Activated naive CD8-positive, alpha-beta T cell treated with anti-CD3 and anti-CD28 coated beads, Interleukin-2, amount 10 ng/mL, durations not matched to agents 7 days and 5 days (primary cell): Measurements from ENCODE around the gene EYA2. TPM values are rescaled to one million over a fixed set of nuclear protein-coding genes. Genes with fewer than 3 reads are reported as not detected.

Experiments
- ATAC-seq: fragments of 150-1000 bp; cut with Tn5 transposase; one replicate; pipeline ENCODE4 v1.10.0; 2021; ENCODE audit warnings: low read depth, moderate library complexity
- POLR2A ChIA-PET: fragments of 350-600 bp; sonication (Branson Sonifier 250); formaldehyde crosslinking; loops from one replicate; lab custom pipeline; 2021; ENCODE audit warnings: antibody characterized with exemption; lab: Charles Lee
- DNase-seq: peaks from one replicate; pipeline ENCODE4 v3.0.0; 2021
- H3K27ac Mint-ChIP-seq: one replicate; pipeline ENCODE4 v1.8.0; 2022; ENCODE audit warnings: mild to moderate bottlenecking, mixed read lengths
- H3K27me3 Mint-ChIP-seq: one replicate; pipeline ENCODE4 v1.8.0; 2022; ENCODE audit warnings: mild to moderate bottlenecking, moderate library complexity, mixed read lengths
- H3K36me3 Mint-ChIP-seq: one replicate; pipeline ENCODE4 v1.8.0; 2021; ENCODE audit warnings: mild to moderate bottlenecking, mixed read lengths
- H3K4me1 Mint-ChIP-seq: one replicate; pipeline ENCODE4 v1.8.0; 2021; ENCODE audit warnings: mixed read lengths
- H3K4me3 Mint-ChIP-seq: one replicate; pipeline ENCODE4 v1.8.0; 2022; ENCODE audit warnings: mild to moderate bottlenecking, moderate library complexity, mixed read lengths
- H3K9me3 Mint-ChIP-seq: one replicate; pipeline ENCODE4 v1.8.0; 2021; ENCODE audit warnings: mixed read lengths
- total RNA-seq, 2 experiments: library from RNA; stranded (reverse); gene quantifications; one replicate each; pipeline ENCODE4 v1.2.3, GENCODE V29; 2021

Gene EYA2
- total RNA-seq, 2 experiments from 2014 or later, result not detected

GRCh38 chr20:47137231-47137870 lies 242.7 kb downstream of the EYA2 start:
- ATAC-seq (no peak), DNase-seq (no peak)
- peaks cover 1% of the 10 kb centered on the region for H3K9me3 Mint-ChIP-seq
- no peaks in the 10 kb centered on the region for H3K27me3 Mint-ChIP-seq
- H3K4me1 Mint-ChIP-seq, result no peaks in the 10 kb centered on the region
- POLR2A ChIA-PET, result no interaction called here
- H3K36me3 Mint-ChIP-seq, result no peaks in the 10 kb centered on the region
- no peak overlapping the region for H3K27ac Mint-ChIP-seq
- H3K4me3 Mint-ChIP-seq, result no peak overlapping the region

- H3K27ac Mint-ChIP-seq, result no peak overlapping the region
- POLR2A ChIA-PET, result no interaction called here
- peaks cover 1% of the 10 kb centered on the region for H3K9me3 Mint-ChIP-seq
- DNase-seq (no peak), ATAC-seq (no peak)
- no peaks in the 10 kb centered on the region for H3K4me1 Mint-ChIP-seq
- no peak overlapping the region for H3K4me3 Mint-ChIP-seq
- H3K36me3 Mint-ChIP-seq, result no peaks in the 10 kb centered on the region
- peaks cover 3% of the 10 kb centered on the region for H3K27me3 Mint-ChIP-seq
These were observed 245.4 kb downstream of the EYA2 start for GRCh38 chr20:47139934-47140535.

- H3K9me3 Mint-ChIP-seq, result peaks cover 1% of the 10 kb centered on the region
- H3K36me3 Mint-ChIP-seq, result no peaks in the 10 kb centered on the region
- POLR2A ChIA-PET, result no interaction called here
- H3K4me1 Mint-ChIP-seq, result no peaks in the 10 kb centered on the region
- H3K4me3 Mint-ChIP-seq, result no peak overlapping the region
- H3K27me3 Mint-ChIP-seq, result peaks cover 9% of the 10 kb centered on the region
- ATAC-seq (no peak), DNase-seq (no peak)
- no peak overlapping the region for H3K27ac Mint-ChIP-seq
These were observed 246.8 kb downstream of the EYA2 start for GRCh38 chr20:47141350-47141921.

GRCh38 chr20:47141941-47142773 lies 247.5 kb downstream of the EYA2 start:
- DNase-seq (no peak), ATAC-seq (no peak)
- no peaks in the 10 kb centered on the region for H3K36me3 Mint-ChIP-seq
- POLR2A ChIA-PET, result no interaction called here
- peaks cover 9% of the 10 kb centered on the region for H3K27me3 Mint-ChIP-seq
- peaks cover 1% of the 10 kb centered on the region for H3K9me3 Mint-ChIP-seq
- no peaks in the 10 kb centered on the region for H3K4me1 Mint-ChIP-seq
- no peak overlapping the region for H3K27ac Mint-ChIP-seq
- H3K4me3 Mint-ChIP-seq, result no peak overlapping the region

GRCh38 chr20:47142774-47143170 lies 248.1 kb downstream of the EYA2 start:
- Mint-ChIP-seq H3K4me3 (no peak overlapping the region), H3K9me3 (peaks cover 1% of the 10 kb centered on the region), H3K27ac (no peak overlapping the region), H3K27me3 (peaks cover 9% of the 10 kb centered on the region), H3K4me1 (peaks cover 2% of the 10 kb centered on the region), H3K36me3 (no peaks in the 10 kb centered on the region)
- ATAC-seq (no peak), DNase-seq (no peak)
- POLR2A ChIA-PET, result no interaction called here

GRCh38 chr20:47143657-47144056 lies 249.0 kb downstream of the EYA2 start:
- Mint-ChIP-seq H3K27me3 (peaks cover 9% of the 10 kb centered on the region), H3K4me1 (peaks cover 2% of the 10 kb centered on the region), H3K27ac (no peak overlapping the region), H3K36me3 (no peaks in the 10 kb centered on the region), H3K9me3 (peaks cover 1% of the 10 kb centered on the region), H3K4me3 (no peak overlapping the region)
- no peak for ATAC-seq
- POLR2A ChIA-PET, result no interaction called here
- no peak for DNase-seq

- no peak for ATAC-seq
- no peak overlapping the region for H3K27ac Mint-ChIP-seq
- DNase-seq, result no peak
- peaks cover 2% of the 10 kb centered on the region for H3K4me1 Mint-ChIP-seq
- H3K4me3 Mint-ChIP-seq, result no peak overlapping the region
- H3K27me3 Mint-ChIP-seq, result peaks cover 9% of the 10 kb centered on the region
- no peaks in the 10 kb centered on the region for H3K36me3 Mint-ChIP-seq
- H3K9me3 Mint-ChIP-seq, result peaks cover 1% of the 10 kb centered on the region
- POLR2A ChIA-PET, result no interaction called here
These were observed 249.8 kb downstream of the EYA2 start for GRCh38 chr20:47144463-47144862.

- Mint-ChIP-seq H3K27ac (no peak overlapping the region), H3K4me1 (peaks cover 2% of the 10 kb centered on the region)
These were observed 252.0 kb downstream of the EYA2 start for GRCh38 chr20:47146686-47147085.

GRCh38 chr20:47148059-47148458 lies 253.4 kb downstream of the EYA2 start:
- Mint-ChIP-seq H3K4me3 (no peak overlapping the region), H3K27me3 (peaks cover 6% of the 10 kb centered on the region), H3K27ac (no peak overlapping the region), H3K36me3 (no peaks in the 10 kb centered on the region), H3K9me3 (no peaks in the 10 kb centered on the region), H3K4me1 (peaks cover 2% of the 10 kb centered on the region)
- ATAC-seq (no peak), DNase-seq (no peak)
- POLR2A ChIA-PET, result no interaction called here

More at GRCh38 chr20:47146686-47147085, 252.0 kb downstream of the EYA2 start:
- peaks cover 1% of the 10 kb centered on the region for H3K9me3 Mint-ChIP-seq
- H3K4me3 Mint-ChIP-seq, result no peak overlapping the region
- peaks cover 9% of the 10 kb centered on the region for H3K27me3 Mint-ChIP-seq
- no peaks in the 10 kb centered on the region for H3K36me3 Mint-ChIP-seq
- ATAC-seq (no peak), DNase-seq (no peak)
- POLR2A ChIA-PET, result no interaction called here

GRCh38 chr20:47149939-47150338 lies 255.3 kb downstream of the EYA2 start:
- Mint-ChIP-seq H3K27me3 (peaks cover 8% of the 10 kb centered on the region), H3K27ac (no peak overlapping the region), H3K4me1 (peaks cover 2% of the 10 kb centered on the region), H3K4me3 (no peak overlapping the region), H3K9me3 (no peaks in the 10 kb centered on the region), H3K36me3 (no peaks in the 10 kb centered on the region)
- POLR2A ChIA-PET, result no interaction called here
- DNase-seq (no peak), ATAC-seq (no peak)

GRCh38 chr20:47150403-47151152 lies 255.9 kb downstream of the EYA2 start:
- H3K9me3 Mint-ChIP-seq, result no peaks in the 10 kb centered on the region
- no peak overlapping the region for H3K27ac Mint-ChIP-seq
- peaks cover 2% of the 10 kb centered on the region for H3K4me1 Mint-ChIP-seq
- peak; percentile 47 for ATAC-seq
- no peak for DNase-seq
- H3K27me3 Mint-ChIP-seq, result peaks cover 5% of the 10 kb centered on the region
- H3K36me3 Mint-ChIP-seq, result no peaks in the 10 kb centered on the region
- POLR2A ChIA-PET, result no interaction called here
- no peak overlapping the region for H3K4me3 Mint-ChIP-seq

- POLR2A ChIA-PET, result no interaction called here
- Mint-ChIP-seq H3K9me3 (no peaks in the 10 kb centered on the region), H3K27me3 (peaks cover 2% of the 10 kb centered on the region), H3K27ac (no peak overlapping the region), H3K4me1 (peaks cover 2% of the 10 kb centered on the region), H3K36me3 (no peaks in the 10 kb centered on the region), H3K4me3 (no peak overlapping the region)
- no peak for ATAC-seq
- no peak for DNase-seq
These were observed 257.4 kb downstream of the EYA2 start for GRCh38 chr20:47152068-47152467.

- Mint-ChIP-seq H3K4me1 (no peaks in the 10 kb centered on the region), H3K36me3 (no peaks in the 10 kb centered on the region), H3K27ac (no peak overlapping the region), H3K4me3 (no peak overlapping the region), H3K9me3 (no peaks in the 10 kb centered on the region), H3K27me3 (peaks cover 5% of the 10 kb centered on the region)
- DNase-seq (no peak), ATAC-seq (no peak)
- POLR2A ChIA-PET, result no interaction called here
These were observed 259.4 kb downstream of the EYA2 start for GRCh38 chr20:47154089-47154488.
